Transverse colon (tissue), 3 donors: ENCODE data around the gene CUL1.

Source experiments
- POLR2A ChIP-seq: fragments of 450-650 bp; IDR thresholded peaks from one replicate; pipeline ENCODE4 v1.6.1; 2016; ENCODE audit warnings: antibody characterized with exemption, mild to moderate bottlenecking, moderate library complexity
- TF ChIP-seq, protein P1 (sequence below), 5 experiments: fragments of 200-600 bp in 3 of 5; fragments of 450-650 bp in 2 of 5; sonication (generic) in 3 of 5; IDR thresholded peaks; 1 replicate in 2 of 5; 2 replicates in 3 of 5; pipeline ENCODE4 v1.5.1; 2016 to 2017; ENCODE audit warnings: antibody characterized with exemption in 5 of 5, inconsistent platforms in 3 of 5, mild to moderate bottlenecking in 2 of 5, moderate library complexity in 1 of 5

DNA sequence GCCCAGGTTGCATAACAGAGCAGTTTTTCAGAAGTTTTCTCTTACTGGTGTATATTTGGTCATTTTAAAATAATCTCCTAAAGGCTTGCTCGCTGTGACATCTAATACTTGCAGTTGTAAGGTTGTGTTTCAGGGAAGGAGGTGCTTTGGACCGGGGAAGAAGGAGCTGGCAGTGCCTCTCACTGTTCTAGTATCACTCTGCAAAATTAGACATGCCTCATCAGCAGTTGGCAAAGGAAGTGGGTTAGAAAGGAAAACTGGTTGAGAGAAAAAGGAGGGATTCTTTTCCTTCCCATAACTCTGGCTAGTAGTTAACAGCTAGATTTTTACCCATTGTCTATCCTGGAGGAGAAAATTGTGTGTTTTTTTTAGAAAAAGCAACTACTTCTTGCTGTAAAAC lies 34.8 kb downstream of the CUL1 start:
- TF ChIP-seq POLR2A = no peak
- TF ChIP-seq, protein P1, sequence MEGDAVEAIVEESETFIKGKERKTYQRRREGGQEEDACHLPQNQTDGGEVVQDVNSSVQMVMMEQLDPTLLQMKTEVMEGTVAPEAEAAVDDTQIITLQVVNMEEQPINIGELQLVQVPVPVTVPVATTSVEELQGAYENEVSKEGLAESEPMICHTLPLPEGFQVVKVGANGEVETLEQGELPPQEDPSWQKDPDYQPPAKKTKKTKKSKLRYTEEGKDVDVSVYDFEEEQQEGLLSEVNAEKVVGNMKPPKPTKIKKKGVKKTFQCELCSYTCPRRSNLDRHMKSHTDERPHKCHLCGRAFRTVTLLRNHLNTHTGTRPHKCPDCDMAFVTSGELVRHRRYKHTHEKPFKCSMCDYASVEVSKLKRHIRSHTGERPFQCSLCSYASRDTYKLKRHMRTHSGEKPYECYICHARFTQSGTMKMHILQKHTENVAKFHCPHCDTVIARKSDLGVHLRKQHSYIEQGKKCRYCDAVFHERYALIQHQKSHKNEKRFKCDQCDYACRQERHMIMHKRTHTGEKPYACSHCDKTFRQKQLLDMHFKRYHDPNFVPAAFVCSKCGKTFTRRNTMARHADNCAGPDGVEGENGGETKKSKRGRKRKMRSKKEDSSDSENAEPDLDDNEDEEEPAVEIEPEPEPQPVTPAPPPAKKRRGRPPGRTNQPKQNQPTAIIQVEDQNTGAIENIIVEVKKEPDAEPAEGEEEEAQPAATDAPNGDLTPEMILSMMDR (IDR thresholded peaks at IDR 0.05) = no peak
